HepG2 (cell line): ENCODE results near the gene KRT2. TPM values are rescaled to one million over a fixed set of nuclear protein-coding genes. Genes with fewer than 3 reads are reported as not detected.

Source experiments
- ATAC-seq: fragments of 200-7000 bp; cut with Tn5 transposase; 3 replicates; pipeline ENCODE4 v1.9.1; 2020; ENCODE audit warnings: mild to moderate bottlenecking, moderate library complexity
- BruUV-seq: library from RNA; stranded (reverse); fragments of 400-500 nt; replicated peaks from 2 replicates; lab custom pipeline; 2021; lab: Mats Ljungman, UMichigan
- CTCF ChIA-PET: fragments of 300-600 bp; formaldehyde crosslinking; extraction: SDS; loops from one replicate; lab custom pipeline; 2021; ENCODE audit warnings: low total read pairs, inconsistent platforms, low intra/inter-chr PET ratio; lab: Yijun Ruan, JAX
- POLR2A ChIA-PET: fragments of 350-600 bp; sonication (Branson Sonifier 250); formaldehyde crosslinking; loops from one replicate; lab custom pipeline; 2020; ENCODE audit warnings: antibody characterized with exemption, inconsistent platforms; lab: Yijun Ruan, JAX
- DNase-seq: peaks from one replicate; pipeline ENCODE4 v3.0.0-alpha.2; 2015; ENCODE audit warnings: low spot score
- FAIRE-seq: peaks from 3 replicates; lab custom pipeline; 2011; peaks lifted over from hg19 to GRCh38; lab: Jason Lieb, UNC
- H2AFZ ChIP-seq: one replicate; pipeline ENCODE4 v1.6.1; 2011; ENCODE audit warnings: low read length, inconsistent platforms
- H3K27ac ChIP-seq: fragments of 300-600 bp; 3 replicates; pipeline ENCODE4 v1.8.0; 2011; ENCODE audit warnings: mixed run types, mild to moderate bottlenecking, mixed read lengths, low read length, inconsistent platforms; ENCODE audit not compliant: insufficient read depth; ENCODE audit errors: extremely low read length
- H3K27me3 ChIP-seq, 2 experiments: fragments of 200-600 bp in 1 of 2; 2 replicates in 1 of 2; 3 replicates in 1 of 2; pipeline versions ENCODE4 v1.6.0 to v1.8.0; 2011; ENCODE audit warnings: low read length in 2 of 2, mild to moderate bottlenecking in 2 of 2, moderate library complexity in 2 of 2, inconsistent platforms in 1 of 2; ENCODE audit not compliant: insufficient read depth in 2 of 2, control insufficient read depth in 1 of 2
- H3K36me3 ChIP-seq, 2 experiments: fragments of 200-600 bp in 1 of 2; replicated peaks in 1 of 2; 2 replicates in 1 of 2; 3 replicates in 1 of 2; pipeline versions ENCODE4 v1.5.1 to v1.8.0; 2011; ENCODE audit warnings: low read length in 2 of 2, inconsistent platforms in 1 of 2; ENCODE audit not compliant: insufficient read depth in 2 of 2, control insufficient read depth in 1 of 2
- H3K4me1 ChIP-seq: 2 replicates; pipeline ENCODE4 v1.5.1; 2012; ENCODE audit warnings: low read length, inconsistent platforms; ENCODE audit not compliant: insufficient read depth
- H3K4me2 ChIP-seq: 2 replicates; pipeline ENCODE4 v1.6.0; 2011; ENCODE audit warnings: low read depth, low read length, inconsistent platforms
- H3K4me3 ChIP-seq, 3 experiments: fragments of 200-600 bp in 1 of 3; sonication (generic), shearing (Covaris generic) in 1 of 3; replicated peaks in 1 of 3; 2 replicates each; pipeline ENCODE4 v1.5.1; 2011 to 2016; ENCODE audit warnings: low read length in 3 of 3, inconsistent platforms in 2 of 3, low read depth in 2 of 3, mild to moderate bottlenecking in 2 of 3, control low read depth in 1 of 3, mixed read lengths in 1 of 3; ENCODE audit not compliant: insufficient read depth in 1 of 3
- H3K79me2 ChIP-seq: one replicate; pipeline ENCODE4 v1.6.1; 2011; ENCODE audit warnings: low read length, inconsistent platforms; ENCODE audit not compliant: insufficient read depth
- H3K9ac ChIP-seq: 2 replicates; pipeline ENCODE4 v1.6.0; 2011; ENCODE audit warnings: mild to moderate bottlenecking, low read depth, low read length, inconsistent platforms; ENCODE audit not compliant: insufficient read depth
- H3K9me3 ChIP-seq: 2 replicates; pipeline ENCODE4 v1.5.1; 2012; ENCODE audit warnings: mild to moderate bottlenecking, low read length
- H4K20me1 ChIP-seq: 2 replicates; pipeline ENCODE4 v1.6.0; 2011; ENCODE audit warnings: inconsistent platforms, mild to moderate bottlenecking, low read length, moderate library complexity; ENCODE audit not compliant: insufficient read depth
- ETV6 ChIP-seq: sonication (generic); formaldehyde crosslinking; conservative IDR thresholded peaks from 2 replicates; pipeline ENCODE4 v1.4.0; 2020; ENCODE audit warnings: missing genetic modification reagents
- FOXK1 ChIP-seq: sonication (generic); formaldehyde crosslinking; IDR thresholded peaks from 2 replicates; pipeline ENCODE4 v1.4.0; 2020; ENCODE audit warnings: low read depth, missing genetic modification reagents, borderline replicate concordance
- GLI4 ChIP-seq: sonication (generic); formaldehyde crosslinking; IDR thresholded peaks from 2 replicates; pipeline ENCODE4 v1.5.1; 2020; ENCODE audit warnings: missing genetic modification reagents, mild to moderate bottlenecking, moderate library complexity, borderline replicate concordance
- NFE2 ChIP-seq: sonication (generic); formaldehyde crosslinking; IDR thresholded peaks from 2 replicates; pipeline ENCODE4 v1.4.0; 2020; ENCODE audit warnings: missing genetic modification reagents
- ZFP36 ChIP-seq: fragments of 150-350 bp; IDR thresholded peaks from 2 replicates; pipeline ENCODE4 v1.6.1; 2018; ENCODE audit warnings: borderline replicate concordance, low read length, low read depth; ENCODE audit not compliant: partially characterized antibody
- ZNF264 ChIP-seq: sonication (generic); formaldehyde crosslinking; IDR thresholded peaks from 2 replicates; pipeline ENCODE4 v1.4.0; 2020; ENCODE audit warnings: missing genetic modification reagents
- ZNF670 ChIP-seq: sonication (generic); formaldehyde crosslinking; IDR thresholded peaks from 2 replicates; pipeline ENCODE4 v1.8.0; 2022; ENCODE audit warnings: mild to moderate bottlenecking, missing genetic modification reagents, borderline replicate concordance
- ZNF674 ChIP-seq: sonication (generic); formaldehyde crosslinking; IDR thresholded peaks from 2 replicates; pipeline ENCODE4 v1.5.0; 2020; ENCODE audit warnings: low read depth, mild to moderate bottlenecking, missing genetic modification reagents
- ZNF891 ChIP-seq: sonication (generic); formaldehyde crosslinking; IDR thresholded peaks from 2 replicates; pipeline ENCODE4 v1.5.0; 2020; ENCODE audit warnings: mild to moderate bottlenecking, missing genetic modification reagents
- WGBS: methylation state at CpG from one replicate; pipeline ENCODE4 v1.1.6; 2017; ENCODE audit warnings: low lambda C conversion rate; 5-methylcytosine and 5-hydroxymethylcytosine counted together
- in situ Hi-C: cut with HindIII; loops from 2 replicates; pipeline ENCODE4 v1.10.0; 2017; ENCODE audit warnings: low pct_unique_long_range_greater_than_20kb; ENCODE audit not compliant: extremely low pct_ligation_motif_present
- intact Hi-C: fragments of 100-400 bp; cut with micrococcal nuclease; formaldehyde crosslinking; loops from one replicate; pipeline ENCODE4 v1.10.0; 2022; ENCODE audit not compliant: unreplicated experiment
- polyA plus RNA-seq, 8 experiments: library from polyadenylated mRNA; depleted of rRNA in 3 of 8; stranded (reverse) in 7 of 8; unstranded in 1 of 8; fragments of >200 nt; fragmentation: Illumina TruSeq in 4 of 8; extraction: Trizol in 4 of 8; gene quantifications; 2 replicates each; pipeline versions ENCODE4 v1.2.1 to v1.2.3, GENCODE V29; 2011 to 2016; ENCODE audit warnings: low read depth in 4 of 8, missing spikeins in 1 of 8, mixed read lengths in 1 of 8; ENCODE audit not compliant: insufficient read depth in 1 of 8
- total RNA-seq, 5 experiments: library from RNA; depleted of rRNA; stranded (reverse); fragments of >200 nt; fragmentation: Illumina TruSeq; extraction: Trizol; gene quantifications; 2 replicates each; pipeline ENCODE4 v1.2.3, GENCODE V29; 2016; ENCODE audit warnings: low read depth in 1 of 5
- TF ChIP-seq, protein P1 (sequence below): sonication (generic); formaldehyde crosslinking; IDR thresholded peaks from 2 replicates; pipeline ENCODE4 v1.8.0; 2022; ENCODE audit warnings: mild to moderate bottlenecking, missing genetic modification reagents, moderate library complexity
- TF ChIP-seq, protein P2 (sequence below): sonication (generic); formaldehyde crosslinking; IDR thresholded peaks from 2 replicates; pipeline ENCODE4 v1.5.0; 2020; ENCODE audit warnings: mild to moderate bottlenecking, missing genetic modification reagents
- TF ChIP-seq, protein P3 (sequence below): sonication (generic); formaldehyde crosslinking; IDR thresholded peaks from 2 replicates; pipeline ENCODE4 v1.5.1; 2020; ENCODE audit warnings: mild to moderate bottlenecking, missing genetic modification reagents, borderline replicate concordance

KRT2 gene
- total and polyA plus RNA-seq, 2 of the 13 experiments (the other 11 are each of a cell fraction or from before 2014, with no cell fraction given) = not detected

DNA sequence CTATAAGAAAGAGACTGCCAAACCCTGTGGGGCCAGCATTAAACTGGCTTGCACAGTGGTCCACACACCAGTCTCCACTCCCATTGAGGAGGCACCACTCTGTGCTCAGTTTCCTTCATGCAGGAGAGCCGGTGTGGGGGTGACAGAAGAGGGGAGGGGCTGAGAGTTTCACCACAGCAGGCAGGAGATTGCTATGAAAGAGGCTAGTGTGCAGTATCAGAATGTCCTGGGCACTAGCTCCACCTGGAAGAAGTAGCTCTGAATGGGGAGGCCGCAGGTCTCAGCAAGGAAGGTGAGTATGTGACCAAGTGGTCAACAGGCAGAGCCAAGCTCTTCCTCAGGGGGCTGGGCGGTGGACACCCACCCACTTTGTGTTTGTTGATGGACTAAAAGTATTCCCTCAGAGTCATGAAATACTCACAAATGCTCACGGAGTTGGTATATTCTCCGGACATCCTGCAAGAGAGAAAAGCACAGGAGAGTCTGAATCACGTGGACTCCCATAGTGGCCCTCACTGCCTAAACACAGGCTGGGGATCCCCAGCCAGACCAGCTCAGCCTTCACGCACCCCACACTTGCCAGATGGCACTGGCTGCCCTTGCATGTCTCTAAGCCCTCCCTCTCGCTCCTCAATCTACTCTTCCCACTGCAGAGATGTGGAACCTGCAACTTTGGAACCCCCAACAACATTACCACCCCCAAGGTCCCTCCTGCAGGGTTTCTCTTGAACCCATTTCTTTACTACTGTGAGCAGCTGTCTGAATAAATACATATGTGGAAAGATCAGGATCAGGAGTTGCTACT is 43.0 kb downstream of the KRT2 start (continued):
- TF ChIP-seq ZNF670 (CRISPR knock-in tag) = no peak
- TF ChIP-seq, protein P1, sequence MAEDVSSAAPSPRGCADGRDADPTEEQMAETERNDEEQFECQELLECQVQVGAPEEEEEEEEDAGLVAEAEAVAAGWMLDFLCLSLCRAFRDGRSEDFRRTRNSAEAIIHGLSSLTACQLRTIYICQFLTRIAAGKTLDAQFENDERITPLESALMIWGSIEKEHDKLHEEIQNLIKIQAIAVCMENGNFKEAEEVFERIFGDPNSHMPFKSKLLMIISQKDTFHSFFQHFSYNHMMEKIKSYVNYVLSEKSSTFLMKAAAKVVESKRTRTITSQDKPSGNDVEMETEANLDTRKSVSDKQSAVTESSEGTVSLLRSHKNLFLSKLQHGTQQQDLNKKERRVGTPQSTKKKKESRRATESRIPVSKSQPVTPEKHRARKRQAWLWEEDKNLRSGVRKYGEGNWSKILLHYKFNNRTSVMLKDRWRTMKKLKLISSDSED (CRISPR knock-in tag) = no peak
- no peak for TF ChIP-seq FOXK1 (CRISPR knock-in tag)
- no peak for TF ChIP-seq ZNF674 (CRISPR knock-in tag)
- TF ChIP-seq NFE2 = no peak
- no peak for TF ChIP-seq ZNF264 (CRISPR knock-in tag)

DNA sequence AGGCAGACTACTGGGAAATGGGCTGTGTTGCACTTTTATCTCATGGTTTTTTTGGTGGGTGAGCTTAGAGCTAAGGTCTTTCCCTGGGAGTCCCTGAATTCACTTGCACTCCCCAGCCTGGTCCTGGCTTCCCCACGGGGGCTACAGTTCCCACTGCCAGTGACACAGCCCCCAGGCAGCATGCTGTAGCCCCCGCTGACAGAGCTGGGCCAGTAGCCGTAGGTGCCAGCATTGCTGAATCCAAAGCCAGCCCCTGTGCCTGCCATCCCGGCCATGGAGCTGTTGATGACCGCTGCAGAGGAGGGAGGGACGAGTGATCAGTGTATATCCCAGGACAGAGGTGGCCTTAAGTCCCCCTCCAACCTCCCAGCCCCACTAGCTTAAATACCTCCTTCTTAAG is 43.9 kb downstream of the KRT2 start:
- POLR2A ChIA-PET = interaction anchor here (0.6 kb wide), 1 partner anchor 367 kb away, joined by 3 read pairs; no protein-coding TSS in a partner anchor
- H3K4me2 ChIP-seq = no peak overlapping the region
- FAIRE-seq = no peak
- TF ChIP-seq ZFP36 = no peak
- TF ChIP-seq, protein P2, sequence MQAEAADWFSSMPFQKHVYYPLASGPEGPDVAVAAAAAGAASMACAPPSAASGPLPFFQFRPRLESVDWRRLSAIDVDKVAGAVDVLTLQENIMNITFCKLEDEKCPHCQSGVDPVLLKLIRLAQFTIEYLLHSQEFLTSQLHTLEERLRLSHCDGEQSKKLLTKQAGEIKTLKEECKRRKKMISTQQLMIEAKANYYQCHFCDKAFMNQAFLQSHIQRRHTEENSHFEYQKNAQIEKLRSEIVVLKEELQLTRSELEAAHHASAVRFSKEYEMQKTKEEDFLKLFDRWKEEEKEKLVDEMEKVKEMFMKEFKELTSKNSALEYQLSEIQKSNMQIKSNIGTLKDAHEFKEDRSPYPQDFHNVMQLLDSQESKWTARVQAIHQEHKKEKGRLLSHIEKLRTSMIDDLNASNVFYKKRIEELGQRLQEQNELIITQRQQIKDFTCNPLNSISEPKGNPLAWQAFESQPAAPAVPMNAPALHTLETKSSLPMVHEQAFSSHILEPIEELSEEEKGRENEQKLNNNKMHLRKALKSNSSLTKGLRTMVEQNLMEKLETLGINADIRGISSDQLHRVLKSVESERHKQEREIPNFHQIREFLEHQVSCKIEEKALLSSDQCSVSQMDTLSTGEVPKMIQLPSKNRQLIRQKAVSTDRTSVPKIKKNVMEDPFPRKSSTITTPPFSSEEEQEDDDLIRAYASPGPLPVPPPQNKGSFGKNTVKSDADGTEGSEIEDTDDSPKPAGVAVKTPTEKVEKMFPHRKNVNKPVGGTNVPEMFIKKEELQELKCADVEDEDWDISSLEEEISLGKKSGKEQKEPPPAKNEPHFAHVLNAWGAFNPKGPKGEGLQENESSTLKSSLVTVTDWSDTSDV (CRISPR knock-in tag) = no peak
- no peak for TF ChIP-seq GLI4
- TF ChIP-seq, protein P3, sequence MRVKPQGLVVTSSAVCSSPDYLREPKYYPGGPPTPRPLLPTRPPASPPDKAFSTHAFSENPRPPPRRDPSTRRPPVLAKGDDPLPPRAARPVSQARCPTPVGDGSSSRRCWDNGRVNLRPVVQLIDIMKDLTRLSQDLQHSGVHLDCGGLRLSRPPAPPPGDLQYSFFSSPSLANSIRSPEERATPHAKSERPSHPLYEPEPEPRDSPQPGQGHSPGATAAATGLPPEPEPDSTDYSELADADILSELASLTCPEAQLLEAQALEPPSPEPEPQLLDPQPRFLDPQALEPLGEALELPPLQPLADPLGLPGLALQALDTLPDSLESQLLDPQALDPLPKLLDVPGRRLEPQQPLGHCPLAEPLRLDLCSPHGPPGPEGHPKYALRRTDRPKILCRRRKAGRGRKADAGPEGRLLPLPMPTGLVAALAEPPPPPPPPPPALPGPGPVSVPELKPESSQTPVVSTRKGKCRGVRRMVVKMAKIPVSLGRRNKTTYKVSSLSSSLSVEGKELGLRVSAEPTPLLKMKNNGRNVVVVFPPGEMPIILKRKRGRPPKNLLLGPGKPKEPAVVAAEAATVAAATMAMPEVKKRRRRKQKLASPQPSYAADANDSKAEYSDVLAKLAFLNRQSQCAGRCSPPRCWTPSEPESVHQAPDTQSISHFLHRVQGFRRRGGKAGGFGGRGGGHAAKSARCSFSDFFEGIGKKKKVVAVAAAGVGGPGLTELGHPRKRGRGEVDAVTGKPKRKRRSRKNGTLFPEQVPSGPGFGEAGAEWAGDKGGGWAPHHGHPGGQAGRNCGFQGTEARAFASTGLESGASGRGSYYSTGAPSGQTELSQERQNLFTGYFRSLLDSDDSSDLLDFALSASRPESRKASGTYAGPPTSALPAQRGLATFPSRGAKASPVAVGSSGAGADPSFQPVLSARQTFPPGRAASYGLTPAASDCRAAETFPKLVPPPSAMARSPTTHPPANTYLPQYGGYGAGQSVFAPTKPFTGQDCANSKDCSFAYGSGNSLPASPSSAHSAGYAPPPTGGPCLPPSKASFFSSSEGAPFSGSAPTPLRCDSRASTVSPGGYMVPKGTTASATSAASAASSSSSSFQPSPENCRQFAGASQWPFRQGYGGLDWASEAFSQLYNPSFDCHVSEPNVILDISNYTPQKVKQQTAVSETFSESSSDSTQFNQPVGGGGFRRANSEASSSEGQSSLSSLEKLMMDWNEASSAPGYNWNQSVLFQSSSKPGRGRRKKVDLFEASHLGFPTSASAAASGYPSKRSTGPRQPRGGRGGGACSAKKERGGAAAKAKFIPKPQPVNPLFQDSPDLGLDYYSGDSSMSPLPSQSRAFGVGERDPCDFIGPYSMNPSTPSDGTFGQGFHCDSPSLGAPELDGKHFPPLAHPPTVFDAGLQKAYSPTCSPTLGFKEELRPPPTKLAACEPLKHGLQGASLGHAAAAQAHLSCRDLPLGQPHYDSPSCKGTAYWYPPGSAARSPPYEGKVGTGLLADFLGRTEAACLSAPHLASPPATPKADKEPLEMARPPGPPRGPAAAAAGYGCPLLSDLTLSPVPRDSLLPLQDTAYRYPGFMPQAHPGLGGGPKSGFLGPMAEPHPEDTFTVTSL = no peak
- TF ChIP-seq ETV6 (CRISPR knock-in tag) = no peak
- TF ChIP-seq ZNF891 = no peak

More for the DNA sequence above, 43.9 kb downstream of the KRT2 start:
- Histone ChIP-seq H3K9me3 (no peaks in the 10 kb centered on the region), H3K9ac (no peak overlapping the region), H4K20me1 (no peaks in the 10 kb centered on the region), H3K4me1 (no peaks in the 10 kb centered on the region), H3K4me3 (no peak overlapping the region), H3K79me2 (no peaks in the 10 kb centered on the region), H2AFZ (no peak overlapping the region), H3K36me3 (no peaks in the 10 kb centered on the region), H3K27me3 (peaks cover 0 to 12% of the 10 kb centered on the region in 2 experiments; a peak in 3 of 5 replicates), H3K27ac (no peak overlapping the region)
- intact Hi-C loops (no loop called here), in situ Hi-C loops (no loop called here)
- 6% methylated on average over 6 of the region's 6 CpGs for WGBS
- DNase-seq (no peak), ATAC-seq (no peak)
- BruUV-seq = no TSS peak
- CTCF ChIA-PET = no interaction called here
